ENCODE results near the gene COMMD2. TPM values are rescaled to one million over a fixed set of nuclear protein-coding genes. Genes with fewer than 3 reads are reported as not detected.
A peak's percentile ranks its signal among the peaks of the same experiment; 100 is the strongest.

COMMD2 gene
- total RNA-seq, 1 donor from 2014 or later = 56.8 TPM

- H3K36me3 Mint-ChIP-seq (ENCODE audit: low read depth) = peaks cover 4% of the 10 kb centered on the region
- H3K9me3 Mint-ChIP-seq = peaks cover 13% of the 10 kb centered on the region
- no peak overlapping the region for H3K27ac Mint-ChIP-seq (ENCODE audit: unreplicated experiment)
- H3K4me1 Mint-ChIP-seq = peaks cover 3% of the 10 kb centered on the region
- H3K27me3 Mint-ChIP-seq (ENCODE audit: low read depth) = no peaks in the 10 kb centered on the region
- no peak for DNase-seq (ENCODE audit: low read depth, low spot score)
- H3K4me3 Mint-ChIP-seq = no peak overlapping the region
- no peak for TF ChIP-seq CTCF (conservative IDR thresholded peaks at IDR 0.05)
Observed at GRCh38 chr3:149720918-149721317, 31.4 kb downstream of the COMMD2 start.

GRCh38 chr3:149717391-149718056, 34.8 kb downstream of the COMMD2 start:
- H3K36me3 Mint-ChIP-seq (ENCODE audit: low read depth) = peaks cover under 1% of the 10 kb centered on the region
- H3K4me3 Mint-ChIP-seq = no peak overlapping the region
- DNase-seq (ENCODE audit: low read depth, low spot score) = peak; percentile 48
- peaks cover 3% of the 10 kb centered on the region for H3K4me1 Mint-ChIP-seq
- peaks cover 10% of the 10 kb centered on the region for H3K9me3 Mint-ChIP-seq
- no peaks in the 10 kb centered on the region for H3K27me3 Mint-ChIP-seq (ENCODE audit: low read depth)
- TF ChIP-seq CTCF (conservative IDR thresholded peaks at IDR 0.05) = peak; percentile 88
- H3K27ac Mint-ChIP-seq (ENCODE audit: unreplicated experiment) = no peak overlapping the region

GRCh38 chr3:149716984-149717383, 35.3 kb downstream of the COMMD2 start:
- H3K9me3 Mint-ChIP-seq = peaks cover 10% of the 10 kb centered on the region
- peaks cover 3% of the 10 kb centered on the region for H3K4me1 Mint-ChIP-seq
- no peaks in the 10 kb centered on the region for H3K27me3 Mint-ChIP-seq (ENCODE audit: low read depth)
- no peak overlapping the region for H3K27ac Mint-ChIP-seq (ENCODE audit: unreplicated experiment)
- no peaks in the 10 kb centered on the region for H3K36me3 Mint-ChIP-seq (ENCODE audit: low read depth)
- DNase-seq (ENCODE audit: low read depth, low spot score) = no peak
- TF ChIP-seq CTCF (conservative IDR thresholded peaks at IDR 0.05) = no peak
- H3K4me3 Mint-ChIP-seq = no peak overlapping the region

- Mint-ChIP-seq H3K27me3 (ENCODE audit: low read depth) (no peaks in the 10 kb centered on the region), H3K4me1 (peaks cover 3% of the 10 kb centered on the region)
Observed at GRCh38 chr3:149715247-149715646, 37.0 kb downstream of the COMMD2 start.

GRCh38 chr3:149713730-149714654, 38.3 kb downstream of the COMMD2 start:
- no peak overlapping the region for H3K4me3 Mint-ChIP-seq
- H3K27me3 Mint-ChIP-seq (ENCODE audit: low read depth) = no peaks in the 10 kb centered on the region
- no peak for TF ChIP-seq CTCF (conservative IDR thresholded peaks at IDR 0.05)
- no peak for DNase-seq (ENCODE audit: low read depth, low spot score)
- no peak overlapping the region for H3K27ac Mint-ChIP-seq (ENCODE audit: unreplicated experiment)
- H3K36me3 Mint-ChIP-seq (ENCODE audit: low read depth) = no peaks in the 10 kb centered on the region
- H3K4me1 Mint-ChIP-seq = peaks cover 3% of the 10 kb centered on the region
- no peaks in the 10 kb centered on the region for H3K9me3 Mint-ChIP-seq

More at GRCh38 chr3:149715247-149715646, 37.0 kb downstream of the COMMD2 start:
- Mint-ChIP-seq H3K36me3 (ENCODE audit: low read depth) (no peaks in the 10 kb centered on the region), H3K27ac (ENCODE audit: unreplicated experiment) (no peak overlapping the region), H3K4me3 (no peak overlapping the region), H3K9me3 (peaks cover 3% of the 10 kb centered on the region)
- TF ChIP-seq CTCF (conservative IDR thresholded peaks at IDR 0.05) = no peak
- no peak for DNase-seq (ENCODE audit: low read depth, low spot score)
